GM12874 (cell line): ENCODE results near the gene UBE2L6.

Experiments
- CTCF ChIP-seq: IDR thresholded peaks from 2 replicates; pipeline ENCODE4 v1.5.1; 2011; ENCODE audit warnings: low read depth, mild to moderate bottlenecking, control low read depth, low read length, moderate library complexity; ENCODE audit not compliant: insufficient read depth

UBE2L6 gene

DNA sequence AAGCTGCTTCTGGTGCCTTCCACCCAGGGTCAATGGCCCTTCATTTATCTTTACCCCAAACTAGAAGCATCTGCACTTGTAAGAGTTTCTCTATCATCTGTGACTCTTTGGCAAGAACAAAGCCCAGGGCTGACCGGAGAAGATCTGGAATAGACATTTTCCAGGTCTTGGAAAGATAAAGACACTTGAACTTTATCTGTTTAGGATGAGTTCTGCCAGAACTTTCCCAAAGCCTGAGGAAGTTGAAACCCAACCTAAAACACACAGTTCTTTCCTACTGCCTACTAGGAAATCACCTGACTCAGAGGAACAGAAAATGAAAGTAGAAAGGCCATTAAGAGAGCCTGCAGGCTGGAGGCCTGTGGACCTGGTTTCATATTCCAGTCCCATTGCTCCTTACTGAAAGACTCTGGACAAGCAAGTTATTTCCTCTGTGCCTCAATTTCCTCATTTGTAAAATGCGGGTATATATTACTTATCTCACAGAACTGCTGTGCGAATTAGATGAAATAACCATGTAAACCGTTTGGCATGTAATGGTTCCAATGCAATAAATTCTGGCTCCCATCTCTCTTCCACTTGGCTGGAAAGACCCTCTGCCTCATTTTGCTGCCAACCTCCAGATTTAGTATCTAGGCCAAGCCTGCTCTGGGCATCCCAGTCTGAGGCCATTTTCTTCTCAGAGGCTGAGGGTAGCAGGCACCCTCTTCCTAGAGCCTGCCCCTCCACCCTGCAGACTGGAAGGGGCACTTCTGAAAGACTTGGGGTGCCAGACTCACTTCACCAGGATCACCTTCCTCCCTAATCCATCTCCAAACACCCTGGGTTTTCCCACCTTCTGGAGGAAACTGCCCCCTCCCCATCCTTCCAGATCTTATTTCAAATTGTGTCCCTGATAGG lies 1.2 kb downstream of the UBE2L6 start:
- TF ChIP-seq CTCF = no peak

- TF ChIP-seq CTCF = no peak
Measured at GRCh38 chr11:57562596-57562995, 4.9 kb downstream of the UBE2L6 start.

- no peak for TF ChIP-seq CTCF
Measured at GRCh38 chr11:57560146-57560545, 7.3 kb downstream of the UBE2L6 start.

DNA sequence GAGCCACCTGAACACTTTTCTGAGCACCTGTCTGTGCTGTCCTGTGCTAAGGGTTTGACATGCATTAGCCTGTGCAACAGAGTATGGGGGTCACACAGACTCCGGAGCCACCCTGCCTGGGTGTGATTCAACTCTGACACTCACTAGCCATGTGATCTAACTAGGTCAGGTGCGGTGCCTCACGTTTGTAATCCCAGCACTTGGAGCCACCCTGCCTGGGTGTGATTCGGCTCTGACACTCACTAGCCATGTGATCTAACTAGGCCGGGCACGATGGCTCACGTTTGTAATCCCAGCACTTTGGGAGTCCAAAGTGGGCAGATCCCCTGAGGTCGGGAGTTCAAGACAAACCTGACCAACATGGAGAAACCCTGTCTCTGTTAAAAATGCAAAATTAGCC lies 11.4 kb downstream of the UBE2L6 start:
- no peak for TF ChIP-seq CTCF

DNA sequence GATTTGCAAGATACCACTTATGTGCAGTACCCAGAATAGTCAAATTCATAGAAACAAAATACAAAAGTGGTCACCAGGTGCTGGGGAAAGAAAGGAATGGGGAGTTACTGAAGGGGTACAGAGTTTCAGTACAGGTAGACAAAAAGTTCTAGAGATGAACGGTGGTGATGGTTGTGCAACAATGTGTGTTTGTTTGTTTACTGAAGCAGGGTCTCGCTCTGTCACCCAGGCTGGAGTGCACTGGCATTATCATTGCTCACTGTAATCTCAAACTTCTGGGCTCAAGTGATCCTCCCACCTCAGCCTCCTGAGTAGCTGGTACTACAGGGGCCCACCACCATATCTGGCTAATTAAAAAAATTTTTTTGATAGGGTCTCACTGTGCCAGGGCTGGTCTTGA lies 12.1 kb downstream of the UBE2L6 start:
- TF ChIP-seq CTCF = no peak

DNA sequence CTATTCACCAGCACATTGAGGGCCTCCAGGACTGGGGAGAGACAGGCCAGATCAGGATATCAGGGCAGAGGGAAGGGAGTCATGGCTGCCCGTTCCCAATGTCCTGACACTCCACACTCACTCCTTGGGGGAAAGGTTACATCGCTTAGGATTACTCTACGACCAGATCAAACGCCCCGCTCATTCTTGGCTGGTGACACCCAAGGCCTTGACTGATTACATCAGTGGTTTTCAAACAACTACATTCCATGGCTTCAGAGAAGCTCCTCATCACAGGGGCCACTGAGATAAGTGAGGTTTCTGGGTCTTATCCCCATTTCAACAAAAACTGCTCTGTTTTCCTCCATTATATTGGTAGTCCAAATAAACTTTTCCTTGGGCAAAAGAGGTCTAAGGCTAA lies 15.0 kb downstream of the UBE2L6 start:
- TF ChIP-seq CTCF = no peak

GRCh38 chr11:57551941-57552340 lies 15.5 kb downstream of the UBE2L6 start:
- TF ChIP-seq CTCF = no peak
